Stimulated activated CD4-positive, alpha-beta T cell treated with anti-CD3 and anti-CD28 coated beads, Interleukin-2, amount 100 ng/mL, for 48 hours (primary cell): Measurements from ENCODE around the gene RNU5D-1.
"Not testable (repeated sequence)": the region's sequence is repeated elsewhere in the genome, so short reads cannot be mapped to it uniquely, and the experiment has no call there.

Experiments used
- DNase-seq, 2 donors: peaks; one replicate each; pipeline ENCODE4 v3.0.0-alpha.2; 2020

Gene RNU5D-1

DNA sequence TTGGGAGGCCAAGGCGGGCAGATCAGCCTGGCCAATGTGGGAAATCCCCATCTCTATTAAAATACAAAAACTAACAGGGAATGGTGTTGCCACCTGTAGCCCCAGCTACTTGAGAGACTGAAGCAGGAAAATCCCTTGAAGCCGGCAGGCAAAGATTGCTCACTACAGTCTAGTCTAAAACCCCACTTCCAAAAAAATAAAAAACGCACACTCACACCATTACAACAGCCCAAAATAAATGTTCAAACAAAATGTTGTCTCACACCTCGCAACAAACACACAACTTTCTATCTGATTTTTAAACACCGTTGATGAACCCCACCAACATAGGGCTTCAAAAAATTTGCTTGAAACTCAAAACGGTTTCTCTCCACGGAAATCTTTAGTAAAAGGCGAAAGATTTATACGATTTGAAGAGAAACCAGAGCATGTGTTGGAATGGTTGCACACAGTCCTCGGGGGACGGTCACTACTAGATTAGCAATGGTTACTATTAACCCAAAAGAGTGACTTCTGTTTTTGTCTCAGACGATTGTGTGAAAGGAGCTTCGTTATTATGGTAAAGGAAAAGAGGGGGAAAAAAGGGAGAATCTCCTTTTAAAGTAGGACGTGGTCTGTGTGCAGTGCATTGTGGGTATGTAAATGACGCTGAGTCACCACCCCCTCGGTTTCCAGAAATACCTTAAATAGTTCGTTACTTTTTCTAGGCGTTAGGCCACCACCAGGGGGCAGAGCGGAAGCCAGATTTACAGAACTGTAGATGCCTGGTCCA is at the start of gene RNU5D-1:
TSS of gene RNU5D-1 (minus strand) at position 430 of the 772 bp plus-strand sequence.
- DNase-seq: peak; percentile 96 to 97

DNA sequence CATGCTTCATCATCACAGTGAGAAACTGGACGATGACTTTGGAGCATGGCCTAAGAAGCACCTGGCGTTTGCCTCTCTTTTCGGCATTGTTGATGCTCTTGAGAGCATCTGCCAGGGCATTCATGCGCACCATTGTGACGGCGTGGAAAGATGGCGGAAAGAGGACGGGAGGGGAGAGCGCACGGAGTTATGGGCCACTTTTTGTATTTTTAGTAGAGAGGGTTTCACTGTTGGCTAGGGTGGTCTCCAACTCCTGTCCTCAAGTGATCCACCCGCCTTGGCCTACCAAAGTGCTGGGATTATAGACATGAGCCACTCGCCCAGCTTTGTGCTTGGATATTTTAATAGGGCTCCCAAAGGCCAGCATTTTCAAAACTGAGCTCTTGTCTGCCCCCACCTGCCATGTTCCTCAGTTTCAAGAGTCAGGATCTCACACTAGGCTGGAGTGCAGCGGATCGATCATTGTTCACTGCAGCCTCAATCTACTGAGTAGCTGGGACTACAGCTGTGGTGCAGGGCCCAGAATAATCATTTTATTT is 49.7 kb upstream of the RNU5D-1 start:
- no peak for DNase-seq

DNA sequence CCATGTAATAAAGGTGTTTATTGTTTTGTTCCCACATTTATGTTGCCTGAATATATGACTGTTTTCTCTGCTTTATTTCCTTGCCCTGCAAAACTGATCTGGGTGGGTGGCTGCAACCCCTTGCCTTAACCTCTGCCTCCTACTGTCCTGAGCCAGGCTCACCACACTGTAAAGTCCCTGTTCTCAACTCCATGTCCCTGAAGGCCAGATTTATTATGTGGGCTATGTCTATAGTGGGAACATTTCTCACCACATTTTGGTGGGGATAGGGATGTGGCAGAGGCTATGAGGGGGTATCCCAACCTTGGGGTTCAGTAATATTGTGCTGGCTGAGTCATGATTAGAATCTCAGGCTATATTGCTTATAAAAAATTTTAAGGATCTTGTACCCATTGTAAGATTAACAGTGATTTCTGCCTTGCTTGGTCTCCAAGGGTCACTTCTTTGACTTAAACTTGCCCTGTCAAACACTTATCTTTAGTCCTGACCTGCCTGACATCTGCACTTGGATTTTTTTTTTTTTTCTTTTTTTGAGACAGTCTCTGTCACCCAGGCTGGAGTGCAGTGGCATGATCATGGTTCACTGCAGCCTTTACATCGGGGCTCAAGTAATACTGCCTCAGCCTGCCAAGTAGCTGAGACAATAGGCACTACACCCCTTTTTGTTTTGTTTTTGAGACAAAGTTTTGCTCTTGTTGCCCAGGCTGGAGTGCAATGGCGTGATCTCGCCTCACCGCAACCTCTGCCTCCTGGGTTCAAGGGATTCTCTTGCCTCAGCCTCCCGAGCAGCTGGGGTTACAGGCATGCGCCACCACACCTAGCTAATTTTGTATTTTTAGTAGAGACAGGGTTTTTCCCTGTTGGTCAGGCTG is 48.0 kb upstream of the RNU5D-1 start:
- DNase-seq: no peak

DNA sequence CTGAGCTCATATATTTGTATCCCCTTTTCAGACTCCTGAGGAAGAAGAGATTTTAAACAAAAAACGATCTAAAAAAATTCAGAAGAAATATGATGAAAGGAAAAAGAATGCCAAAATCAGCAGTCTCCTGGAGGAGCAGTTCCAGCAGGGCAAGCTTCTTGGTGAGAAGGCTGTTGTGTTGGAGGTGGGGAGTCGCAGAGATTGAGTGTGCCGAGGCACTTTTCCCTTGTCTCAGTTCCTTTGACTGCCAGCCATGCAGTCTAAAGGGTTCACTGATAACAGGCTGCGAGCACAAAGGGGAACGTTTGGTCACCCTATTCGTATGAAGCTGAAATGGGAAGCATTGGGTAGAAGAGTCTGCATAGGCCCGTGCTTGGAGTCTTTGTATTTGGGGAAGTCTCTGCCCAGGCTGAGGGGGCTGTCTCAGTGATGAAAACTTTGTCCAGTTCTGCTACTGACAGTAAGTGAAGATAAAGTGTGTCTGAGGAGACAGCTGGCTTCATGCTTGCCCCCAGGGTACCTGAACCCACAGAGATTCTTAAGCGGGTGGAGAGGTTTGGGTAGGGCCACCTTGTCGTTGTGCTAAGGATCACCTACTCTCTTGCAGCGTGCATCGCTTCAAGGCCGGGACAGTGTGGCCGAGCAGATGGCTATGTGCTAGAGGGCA is 47.1 kb upstream of the RNU5D-1 start:
- DNase-seq: no peak

DNA sequence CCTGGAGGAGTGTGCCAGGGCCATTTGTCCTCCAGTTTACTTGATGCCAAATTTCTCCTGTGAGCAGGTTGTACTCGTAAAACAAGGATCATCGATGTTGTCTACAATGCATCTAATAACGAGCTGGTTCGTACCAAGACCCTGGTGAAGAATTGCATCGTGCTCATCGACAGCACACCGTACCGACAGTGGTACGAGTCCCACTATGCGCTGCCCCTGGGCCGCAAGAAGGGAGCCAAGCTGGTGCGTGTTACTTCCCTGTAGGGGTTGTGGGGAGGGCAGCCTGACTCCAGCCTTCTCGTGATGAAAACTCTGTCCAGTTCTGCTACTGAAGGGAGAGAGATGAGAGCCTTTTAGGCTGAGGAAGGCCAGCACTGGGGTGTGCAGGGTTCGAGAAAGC is 46.6 kb upstream of the RNU5D-1 start:
- no peak for DNase-seq

DNA sequence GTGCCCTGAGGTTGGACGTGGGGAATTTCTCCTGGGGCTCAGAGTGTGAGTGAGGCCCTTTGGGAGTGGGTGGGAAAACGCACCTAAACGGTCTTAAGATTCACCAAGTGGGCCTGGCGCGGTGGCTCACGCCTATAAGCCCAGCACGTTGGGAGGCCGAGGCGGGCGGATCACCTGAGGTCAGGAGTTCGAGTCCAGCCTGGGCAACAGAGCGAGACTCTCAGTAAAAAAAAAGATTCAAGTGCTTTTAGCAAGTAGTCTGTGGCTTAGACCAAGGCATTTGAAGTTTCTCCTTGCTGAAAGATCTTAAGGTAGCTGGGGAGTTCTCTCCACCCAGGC is 45.7 kb upstream of the RNU5D-1 start:
- DNase-seq: no peak

DNA sequence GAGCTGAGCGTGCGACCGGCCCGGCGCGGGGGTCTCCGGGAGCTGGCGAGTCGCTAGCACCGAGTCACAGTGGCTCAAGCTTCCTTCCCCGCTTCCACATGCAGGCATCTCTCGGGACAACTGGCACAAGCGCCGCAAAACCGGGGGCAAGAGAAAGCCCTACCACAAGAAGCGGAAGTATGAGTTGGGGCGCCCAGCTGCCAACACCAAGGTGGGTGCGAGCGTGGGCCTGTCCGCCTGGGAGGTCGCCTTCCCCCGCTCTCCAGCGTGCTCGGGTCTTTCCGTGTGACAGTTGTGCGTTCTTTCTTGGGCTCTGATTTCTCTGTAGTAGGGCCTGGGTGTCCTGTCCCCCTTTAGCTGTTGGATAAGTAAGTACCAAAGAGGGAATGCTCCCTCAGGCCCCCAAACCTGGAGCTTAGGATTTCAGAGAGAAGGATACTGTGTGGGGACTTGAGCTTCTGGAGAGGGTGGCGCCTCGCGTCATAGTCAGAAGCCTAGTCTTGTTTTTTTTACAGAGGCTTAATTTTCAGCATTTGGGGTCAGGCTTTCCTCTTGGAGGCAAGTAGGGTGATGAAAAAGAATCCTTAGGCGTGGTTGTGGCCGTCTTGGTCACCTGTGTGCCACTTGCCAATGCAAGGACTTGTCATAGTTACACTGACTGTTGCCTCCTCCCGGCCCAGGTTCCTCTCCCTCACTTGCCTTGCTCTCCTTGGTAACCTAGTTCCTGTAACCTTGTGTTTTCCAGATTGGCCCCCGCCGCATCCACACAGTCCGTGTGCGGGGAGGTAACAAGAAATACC is 45.2 kb upstream of the RNU5D-1 start:
- DNase-seq: no peak

DNA sequence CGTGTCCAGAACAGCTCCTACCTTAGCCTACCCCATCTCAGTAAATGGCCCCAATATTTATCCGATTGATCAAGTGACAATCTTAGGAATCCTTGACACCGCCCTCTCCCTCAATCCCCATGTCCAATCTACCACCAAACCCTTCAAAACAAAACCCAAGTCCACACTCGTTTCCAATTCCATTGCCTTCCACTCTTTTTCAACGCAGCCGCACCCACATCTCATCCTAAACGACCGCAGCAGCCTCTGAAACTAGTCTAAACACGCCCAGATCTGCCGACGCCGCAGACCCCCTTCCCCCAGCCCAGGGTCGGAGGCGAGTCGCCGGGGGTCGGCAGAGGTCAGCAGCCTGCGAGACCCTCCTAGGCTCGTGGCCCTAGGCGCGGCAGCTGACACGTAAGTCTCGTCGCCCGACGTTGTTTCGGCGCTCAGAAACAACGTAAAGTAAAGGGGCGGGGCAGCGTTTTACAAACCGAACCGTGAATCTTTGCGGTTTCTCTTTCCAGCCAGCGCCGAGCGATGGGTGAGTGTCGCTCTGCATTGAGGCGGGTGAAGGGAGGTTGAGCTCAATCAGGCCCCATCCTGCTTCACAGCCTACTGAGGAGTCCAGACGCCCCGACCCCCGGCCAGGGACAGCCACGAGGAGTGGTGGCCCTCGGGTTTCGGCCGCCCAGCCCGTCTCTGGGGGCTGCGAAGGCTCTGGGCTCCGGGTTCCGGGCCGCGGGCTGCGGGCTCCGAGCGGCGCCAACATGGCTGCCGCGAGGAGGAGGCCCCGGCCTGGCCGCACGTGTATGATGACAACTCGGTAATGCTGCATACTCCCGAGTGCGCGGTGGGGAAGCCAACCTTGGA is 44.3 kb upstream of the RNU5D-1 start, which contains the start of gene RPS8:
TSS of gene RPS8 (plus strand) at position 463 of the 852 bp plus-strand sequence. CDS start at position 520, 57 bp downstream.
- DNase-seq: peak; percentile 81 to 83

DNA sequence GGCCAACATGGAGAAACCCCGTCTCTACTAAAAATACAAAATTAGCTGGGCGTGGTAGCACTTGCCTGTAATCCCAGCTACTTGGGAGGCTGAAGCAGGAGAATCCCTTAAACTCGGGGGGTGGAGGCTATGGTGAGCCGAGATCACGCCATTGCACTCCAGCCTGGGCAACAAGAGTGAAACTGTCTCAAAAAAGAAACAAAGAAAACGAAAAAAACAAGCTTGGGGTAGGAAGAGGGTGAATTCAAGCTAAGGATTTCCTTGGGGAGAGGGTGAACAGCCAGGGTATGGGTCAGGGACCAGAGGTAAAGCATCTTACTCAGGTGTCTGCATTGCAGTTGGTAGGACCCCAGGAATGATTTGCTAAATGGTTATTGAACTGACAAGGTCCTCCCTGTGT is 35.5 kb upstream of the RNU5D-1 start:
- DNase-seq: not testable (repeated sequence)

DNA sequence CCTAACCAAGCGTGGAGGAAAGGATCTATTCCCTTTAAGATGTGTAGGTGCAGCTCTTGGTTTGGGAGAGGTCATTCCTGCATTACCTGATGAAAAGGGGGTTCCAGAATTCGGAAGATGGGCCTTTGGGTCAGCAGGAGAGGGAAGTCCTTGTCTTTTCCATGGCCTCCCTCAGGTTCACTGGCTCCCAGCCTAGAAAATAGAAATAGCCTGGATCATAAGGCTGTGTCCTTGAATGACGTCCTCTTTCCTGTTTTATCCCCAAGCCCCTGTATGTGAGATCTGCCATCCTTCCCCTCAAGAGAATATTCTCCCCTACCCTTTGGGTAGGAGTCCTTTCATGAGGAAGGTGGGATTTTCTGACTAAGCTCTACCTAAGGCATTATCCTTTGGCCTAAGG is 29.9 kb upstream of the RNU5D-1 start:
- DNase-seq: no peak

DNA sequence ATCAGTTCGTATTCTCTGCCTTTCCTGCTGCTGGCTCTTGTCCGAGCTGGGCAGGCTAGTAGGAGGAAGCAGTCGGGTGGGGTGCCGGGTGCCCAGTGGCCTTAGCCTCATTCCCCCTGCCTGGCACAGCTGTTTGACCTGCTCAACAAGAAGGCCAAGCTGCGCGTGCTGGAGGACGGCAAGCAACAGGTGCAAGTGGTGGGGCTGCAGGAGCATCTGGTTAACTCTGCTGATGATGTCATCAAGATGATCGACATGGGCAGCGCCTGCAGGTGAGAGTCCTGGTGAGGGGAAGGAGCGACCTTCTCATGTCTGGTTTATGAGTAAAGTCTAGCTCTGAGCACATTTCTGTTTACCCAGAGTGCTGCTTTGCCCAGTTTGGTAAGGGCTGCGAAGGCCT is 28.1 kb upstream of the RNU5D-1 start:
- no peak for DNase-seq

DNA sequence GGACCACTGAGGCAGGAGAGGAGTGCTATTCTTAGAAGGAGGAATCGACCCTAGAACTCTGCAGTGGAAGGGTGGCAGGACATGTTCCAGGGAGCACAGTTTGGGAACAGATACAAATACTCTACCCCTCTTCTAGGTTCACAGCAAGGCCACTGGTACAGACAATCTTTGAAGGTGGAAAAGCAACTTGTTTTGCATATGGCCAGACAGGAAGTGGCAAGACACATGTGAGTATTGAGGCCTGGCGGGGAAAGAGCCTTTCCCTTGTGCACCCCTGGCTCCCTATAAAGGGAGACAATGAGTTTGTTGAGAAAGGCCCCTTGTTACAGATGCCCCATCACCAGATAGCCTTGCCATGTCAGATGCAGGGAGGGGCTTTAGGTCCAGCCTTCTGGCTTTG is 26.4 kb upstream of the RNU5D-1 start:
- no peak for DNase-seq

DNA sequence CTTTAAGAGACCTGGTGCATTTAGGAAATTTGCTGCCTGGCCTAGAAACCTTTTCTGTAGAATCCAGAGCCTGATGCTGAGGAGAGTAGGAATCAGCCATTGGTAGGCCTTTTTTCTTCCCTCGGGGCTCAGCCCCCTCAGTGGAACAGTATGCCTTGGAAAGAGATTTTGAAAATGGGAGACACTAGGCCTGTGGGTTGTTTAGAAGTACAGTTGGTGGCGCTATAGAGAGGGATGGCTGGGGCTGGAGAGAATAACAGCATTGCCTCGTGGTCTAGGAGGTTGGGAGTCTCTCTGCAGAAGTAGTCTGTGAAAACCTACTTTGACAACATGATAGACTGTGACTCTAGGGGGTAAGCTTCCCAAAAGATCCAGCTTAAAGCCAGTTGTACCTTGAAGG is 16.9 kb upstream of the RNU5D-1 start:
- no peak for DNase-seq

DNA sequence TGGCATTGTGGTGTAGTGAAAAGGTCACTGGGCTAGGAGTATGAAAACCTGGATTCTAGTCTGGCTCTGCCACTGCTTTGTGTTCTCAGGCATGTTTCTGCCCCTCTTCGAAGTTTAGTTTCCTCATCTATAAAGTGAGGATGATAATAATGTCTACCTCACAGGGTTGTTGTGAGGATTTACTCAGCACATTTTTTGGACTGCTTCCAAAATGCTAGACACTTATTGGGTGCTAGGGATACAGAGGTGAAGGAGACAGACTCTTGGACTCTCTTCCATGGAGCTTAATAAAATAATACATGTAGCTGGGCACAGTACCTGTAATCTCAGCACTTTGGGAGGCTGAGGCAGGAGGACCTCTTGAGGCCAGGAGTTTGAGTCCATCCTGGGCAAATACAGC is 12.2 kb upstream of the RNU5D-1 start:
- no peak for DNase-seq

DNA sequence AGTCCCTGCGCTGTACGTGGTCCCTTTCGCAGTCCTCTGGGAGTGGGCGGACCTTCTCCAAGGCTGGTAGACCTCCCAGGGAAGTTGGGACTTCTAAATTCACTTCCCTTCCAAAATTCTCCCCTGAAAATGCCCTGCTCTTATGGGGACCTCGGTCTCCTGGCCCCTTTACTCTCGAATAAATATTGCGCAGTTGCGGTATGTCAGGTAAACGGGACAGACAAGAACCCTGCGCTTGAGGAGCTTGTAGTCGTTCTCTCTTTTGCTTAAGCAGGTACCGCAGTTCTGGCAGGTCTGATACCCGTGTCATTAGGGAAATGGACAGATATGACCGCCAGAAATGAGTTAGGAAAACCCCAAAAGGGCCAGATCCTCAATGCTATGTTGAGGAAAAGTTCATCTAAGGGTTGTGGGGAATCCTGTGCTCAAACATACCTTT is 9.2 kb upstream of the RNU5D-1 start:
- DNase-seq: no peak

DNA sequence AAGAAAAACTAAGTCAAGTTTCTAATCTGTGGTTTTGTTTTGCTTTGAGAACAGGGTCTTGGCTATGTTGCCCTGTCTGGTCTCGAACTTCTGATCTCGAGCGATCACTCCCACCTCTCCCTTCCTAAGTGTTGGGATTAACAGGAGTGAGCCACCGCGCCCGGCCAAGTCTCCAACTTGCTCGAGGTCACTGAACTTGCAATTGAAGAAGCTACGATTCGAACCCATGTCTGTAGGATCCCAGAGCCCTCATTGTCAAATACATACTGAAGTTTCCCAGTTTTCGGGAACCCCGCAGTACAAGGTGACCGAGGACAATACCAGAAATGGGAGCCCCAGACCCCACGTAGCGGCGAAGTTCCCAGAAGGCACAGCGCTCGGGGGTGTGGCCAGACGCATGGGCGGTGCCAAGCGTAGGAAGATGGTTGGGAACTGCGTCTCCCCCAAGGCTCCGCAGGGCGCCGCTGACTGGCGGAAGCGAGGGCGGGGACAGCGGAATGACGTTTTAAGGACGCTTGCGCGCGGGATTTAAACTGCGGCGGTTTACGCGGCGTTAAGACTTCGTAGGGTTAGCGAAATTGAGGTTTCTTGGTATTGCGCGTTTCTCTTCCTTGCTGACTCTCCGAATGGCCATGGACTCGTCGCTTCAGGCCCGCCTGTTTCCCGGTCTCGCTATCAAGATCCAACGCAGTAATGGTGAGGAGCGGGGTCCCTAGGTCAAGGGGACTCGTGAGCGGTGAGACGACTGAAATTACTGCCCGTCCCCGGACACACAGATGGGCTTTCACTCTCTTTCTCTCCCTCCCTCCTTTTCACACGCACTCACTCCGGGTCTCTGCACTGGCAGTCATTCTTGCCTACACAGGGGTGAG is 8.6 kb upstream of the RNU5D-1 start, which contains the start of gene KIF2C:
TSS of gene KIF2C (plus strand) at position 531 of the 872 bp plus-strand sequence. CDS start at position 627, 96 bp downstream.
- peak; percentile 96 to 98 for DNase-seq

DNA sequence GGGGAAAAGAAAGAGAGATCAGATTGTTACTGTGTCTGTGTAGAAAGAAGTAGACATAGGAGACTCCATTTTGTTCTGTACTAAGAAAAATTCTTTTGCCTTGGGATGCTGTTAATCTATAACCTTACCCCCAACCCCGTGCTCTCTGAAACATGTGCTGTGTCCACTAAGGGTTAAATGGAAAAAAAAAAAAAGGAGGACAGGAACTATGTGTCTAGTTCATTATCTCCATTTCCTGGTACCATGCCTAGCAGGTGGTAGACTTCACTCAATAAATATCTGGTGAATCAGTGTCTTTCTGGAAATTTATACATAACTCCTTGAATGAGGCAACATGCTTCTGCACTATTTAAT is 8.0 kb upstream of the RNU5D-1 start:
- DNase-seq: not testable (repeated sequence)

DNA sequence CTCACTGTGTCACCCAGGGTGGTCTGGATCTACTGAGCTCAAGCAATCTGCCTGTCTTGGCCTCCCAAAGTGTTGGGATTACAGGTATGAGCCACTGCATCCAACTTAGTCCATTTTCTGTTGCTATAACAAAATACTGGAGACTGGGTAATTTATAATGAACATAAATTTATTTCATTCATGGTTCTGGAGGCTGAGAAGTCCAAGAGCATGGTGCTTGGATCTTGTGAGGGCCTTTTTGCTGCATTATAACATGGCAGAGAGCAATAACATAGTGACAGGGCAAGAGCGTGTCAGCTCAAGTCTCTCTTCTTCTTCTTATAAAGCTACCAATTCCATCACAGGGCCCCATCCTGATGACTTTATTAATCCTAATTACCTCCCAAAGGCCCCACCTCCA is 5.0 kb upstream of the RNU5D-1 start:
- no peak for DNase-seq

DNA sequence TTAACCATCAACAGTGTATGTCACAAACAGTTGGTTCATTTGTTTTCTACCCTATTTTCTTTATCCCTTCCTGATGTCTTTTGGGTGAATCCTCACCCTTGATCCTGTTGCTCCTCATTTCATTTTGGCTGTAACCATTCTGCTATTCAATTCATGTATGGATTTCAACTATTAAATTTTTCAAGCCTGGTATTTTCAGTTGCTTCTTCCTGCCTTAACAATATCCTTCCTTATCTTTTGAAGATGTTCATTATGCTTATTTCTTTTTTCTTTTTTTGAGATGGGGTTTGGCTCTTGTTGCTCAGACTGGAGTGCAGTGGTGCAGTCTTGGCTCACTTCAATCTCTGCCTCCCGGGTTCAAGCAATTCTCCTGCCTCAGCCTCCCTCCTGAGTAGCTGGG is 2.8 kb upstream of the RNU5D-1 start:
- DNase-seq: no peak

DNA sequence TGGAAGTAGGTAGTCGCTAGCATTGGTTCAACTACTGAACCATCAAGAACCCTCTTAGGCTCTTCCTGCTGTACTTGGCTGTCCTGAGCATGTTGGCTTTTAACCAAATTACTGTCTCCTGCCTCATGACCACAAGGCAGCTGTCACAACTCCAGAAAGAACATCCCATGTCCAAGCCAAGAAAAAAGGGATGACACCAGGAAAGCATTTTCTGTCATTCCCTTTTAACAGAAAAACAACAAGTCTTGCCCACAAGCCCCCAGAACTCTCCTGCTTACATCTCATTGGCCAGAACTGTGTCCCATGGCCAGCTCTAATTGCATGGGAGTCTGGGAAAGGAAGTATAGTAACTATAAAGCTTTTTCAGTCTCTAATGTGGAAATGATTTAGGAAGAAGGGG is 2.4 kb upstream of the RNU5D-1 start:
- DNase-seq: no peak
